SK-N-SH (cell line): ENCODE results near the gene GNAI3. TPM values are rescaled to one million over a fixed set of nuclear protein-coding genes. Genes with fewer than 3 reads are reported as not detected.

ENCODE experiments used
- CTCF ChIA-PET: fragments of 300-600, 350-600 bp; formaldehyde crosslinking; extraction: SDS; loops from one replicate; lab custom pipeline; 2021; lab: Yijun Ruan, JAX
- POLR2A ChIA-PET: fragments of 350-600 bp; sonication (Branson Sonifier 250); formaldehyde crosslinking; extraction: SDS; loops from one replicate; lab custom pipeline; 2020; ENCODE audit warnings: antibody characterized with exemption, inconsistent platforms; lab: Yijun Ruan, JAX
- DNase-seq: peaks from one replicate; pipeline ENCODE4 v3.0.0; 2012
- H2AFZ ChIP-seq: fragments of 200-600 bp; sonication (generic); 2 replicates; pipeline ENCODE4 v1.8.1; 2016; ENCODE audit warnings: antibody characterized with exemption, mild to moderate bottlenecking, low read depth
- H3F3A ChIP-seq: fragments of 200-600 bp; sonication (generic); replicated peaks from 2 replicates; pipeline ENCODE3; 2016; ENCODE audit warnings: antibody characterized with exemption, mild to moderate bottlenecking; ENCODE audit not compliant: insufficient read depth
- H3K27ac ChIP-seq, 2 experiments: fragments of 200-500 bp in 1 of 2; fragments of 200-600 bp in 1 of 2; sonication (Bioruptor generic) in 1 of 2; sonication (generic), shearing (Covaris generic) in 1 of 2; 2 replicates each; pipeline versions ENCODE4 v1.5.1 to v1.6.1; 2014 to 2016; ENCODE audit warnings: low read depth in 2 of 2, inconsistent platforms in 1 of 2, low read length in 1 of 2, mild to moderate bottlenecking in 1 of 2, mixed read lengths in 1 of 2
- H3K27me3 ChIP-seq: fragments of 200-600 bp; sonication (generic), shearing (Covaris generic); 2 replicates; pipeline ENCODE4 v1.6.1; 2016; ENCODE audit warnings: mixed run types; ENCODE audit not compliant: insufficient read depth
- H3K36me3 ChIP-seq, 2 experiments: fragments of 200-500 bp in 1 of 2; fragments of 200-600 bp in 1 of 2; sonication (Bioruptor generic) in 1 of 2; sonication (generic) in 1 of 2; replicated peaks in 1 of 2; 2 replicates each; pipeline versions ENCODE3 to v1.5.1; 2014 to 2016; ENCODE audit warnings: low read length in 1 of 2, mild to moderate bottlenecking in 1 of 2; ENCODE audit not compliant: insufficient read depth in 2 of 2, control insufficient read depth in 1 of 2
- H3K4me1 ChIP-seq, 2 experiments: fragments of 200-500 bp in 1 of 2; fragments of 200-600 bp in 1 of 2; sonication (Bioruptor generic) in 1 of 2; sonication (generic), shearing (Covaris generic) in 1 of 2; 2 replicates each; pipeline versions ENCODE4 v1.5.1 to v1.6.1; 2014 to 2016; ENCODE audit warnings: low read depth in 1 of 2, low read length in 1 of 2, mixed run types in 1 of 2; ENCODE audit not compliant: insufficient read depth in 2 of 2, control insufficient read depth in 1 of 2
- H3K4me2 ChIP-seq: fragments of 200-600 bp; sonication (generic), shearing (Covaris generic); 2 replicates; pipeline ENCODE4 v1.6.1; 2017; ENCODE audit warnings: mixed run types
- H3K4me3 ChIP-seq, 2 experiments: fragments of 200-500 bp in 1 of 2; fragments of 200-600 bp in 1 of 2; sonication (Bioruptor generic) in 1 of 2; sonication (generic), shearing (Covaris generic) in 1 of 2; 2 replicates each; pipeline versions ENCODE4 v1.5.1 to v1.8.1; 2014 to 2016; ENCODE audit warnings: low read depth in 2 of 2, inconsistent platforms in 1 of 2, low read length in 1 of 2, mild to moderate bottlenecking in 1 of 2, mixed read lengths in 1 of 2, moderate library complexity in 1 of 2
- H3K79me2 ChIP-seq: fragments of 200-600 bp; sonication (generic); 2 replicates; pipeline ENCODE4 v1.8.1; 2017; ENCODE audit warnings: mild to moderate bottlenecking; ENCODE audit not compliant: insufficient read depth
- H3K9ac ChIP-seq: fragments of 200-600 bp; sonication (generic); 2 replicates; pipeline ENCODE4 v1.6.1; 2017; ENCODE audit warnings: mixed run types
- H3K9me2 ChIP-seq: fragments of 200-600 bp; sonication (generic); 2 replicates; pipeline ENCODE4 v1.6.1; 2017; ENCODE audit warnings: mixed run types
- H3K9me3 ChIP-seq: fragments of 200-600 bp; sonication (generic); 2 replicates; pipeline ENCODE4 v1.6.1; 2017; ENCODE audit warnings: mixed run types, mild to moderate bottlenecking, moderate library complexity
- H4K20me1 ChIP-seq: fragments of 200-600 bp; sonication (generic); 2 replicates; pipeline ENCODE4 v1.6.1; 2017; ENCODE audit warnings: mild to moderate bottlenecking, mixed run types; ENCODE audit not compliant: insufficient read depth
- CHD2 ChIP-seq: fragments of 150-350 bp; IDR thresholded peaks from 2 replicates; pipeline ENCODE4 v1.6.1; 2018; ENCODE audit warnings: low read length; ENCODE audit not compliant: partially characterized antibody
- EZH2phosphoT487 ChIP-seq: fragments of 200-600 bp; sonication (generic); IDR thresholded peaks from 2 replicates; pipeline ENCODE4 v1.6.1; 2017; ENCODE audit warnings: low read depth, mixed run types, mild to moderate bottlenecking, antibody characterized with exemption, moderate library complexity, borderline replicate concordance
- FOXJ3 ChIP-seq: sonication (generic); formaldehyde crosslinking; IDR thresholded peaks from 2 replicates; pipeline ENCODE4 v1.5.1; 2020; ENCODE audit warnings: mild to moderate bottlenecking, missing genetic modification reagents
- GABPA ChIP-seq: IDR thresholded peaks from 2 replicates; pipeline ENCODE4 v1.4.0; 2012; ENCODE audit warnings: low read depth, mild to moderate bottlenecking
- MEF2A ChIP-seq: IDR thresholded peaks from 2 replicates; pipeline ENCODE4 v1.4.0; 2012; ENCODE audit warnings: low read depth, borderline replicate concordance
- NRF1 ChIP-seq: IDR thresholded peaks from 2 replicates; pipeline ENCODE4 v1.6.1; 2012; ENCODE audit warnings: low read depth, mild to moderate bottlenecking, low read length
- RCOR1 ChIP-seq: fragments of 150-350 bp; IDR thresholded peaks from 2 replicates; pipeline ENCODE4 v1.6.1; 2017; ENCODE audit warnings: antibody characterized with exemption, low read length
- RFX5 ChIP-seq: IDR thresholded peaks from 2 replicates; pipeline ENCODE4 v1.6.1; 2012; ENCODE audit warnings: mild to moderate bottlenecking, improper control_type of control experiment, low read length
- SIN3A ChIP-seq: IDR thresholded peaks from 2 replicates; pipeline ENCODE4 v1.6.1; 2012; ENCODE audit warnings: low read depth, mild to moderate bottlenecking, low read length, moderate library complexity, borderline replicate concordance
- TCF12 ChIP-seq: IDR thresholded peaks from 2 replicates; pipeline ENCODE4 v1.4.0; 2012
- TEAD4 ChIP-seq: IDR thresholded peaks from 2 replicates; pipeline ENCODE4 v1.4.0; 2012; ENCODE audit warnings: mild to moderate bottlenecking, borderline replicate concordance; ENCODE audit not compliant: insufficient read depth
- WGBS: methylation state at CpG from one replicate; pipeline ENCODE4 v1.1.6; 2017; ENCODE audit warnings: low lambda C conversion rate; 5-methylcytosine and 5-hydroxymethylcytosine counted together
- polyA plus RNA-seq, 3 experiments: library from polyadenylated mRNA; depleted of rRNA; stranded (reverse); fragments of >200 nt; gene quantifications; 2 replicates each; pipeline ENCODE4 v1.2.3, GENCODE V29; 2012
- TF ChIP-seq, protein P1 (sequence below): fragments of 150-350 bp; IDR thresholded peaks from 2 replicates; pipeline ENCODE4 v1.6.1; 2017; ENCODE audit warnings: antibody characterized with exemption, low read length, low read depth, borderline replicate concordance
- TF ChIP-seq, protein P2 (sequence below): IDR thresholded peaks from 2 replicates; pipeline ENCODE4; 2012
- TF ChIP-seq, protein P3 (sequence below): IDR thresholded peaks from 2 replicates; pipeline ENCODE4 v1.4.0; 2012; ENCODE audit warnings: low read depth, borderline replicate concordance
- TF ChIP-seq, protein P4 (sequence below): fragments of 200-600 bp; sonication (generic); IDR thresholded peaks from 2 replicates; pipeline ENCODE4 v1.6.1; 2017; ENCODE audit warnings: antibody characterized with exemption, mild to moderate bottlenecking, moderate library complexity
- TF ChIP-seq, protein P5 (sequence below): fragments of 150-350 bp; IDR thresholded peaks from 2 replicates; pipeline ENCODE4 v1.6.1; 2016; ENCODE audit warnings: mild to moderate bottlenecking, low read depth, low read length

Gene GNAI3
- polyA plus RNA-seq, 1 of the 3 experiments (the other 2 are of a cell fraction), result 4.0 TPM

DNA sequence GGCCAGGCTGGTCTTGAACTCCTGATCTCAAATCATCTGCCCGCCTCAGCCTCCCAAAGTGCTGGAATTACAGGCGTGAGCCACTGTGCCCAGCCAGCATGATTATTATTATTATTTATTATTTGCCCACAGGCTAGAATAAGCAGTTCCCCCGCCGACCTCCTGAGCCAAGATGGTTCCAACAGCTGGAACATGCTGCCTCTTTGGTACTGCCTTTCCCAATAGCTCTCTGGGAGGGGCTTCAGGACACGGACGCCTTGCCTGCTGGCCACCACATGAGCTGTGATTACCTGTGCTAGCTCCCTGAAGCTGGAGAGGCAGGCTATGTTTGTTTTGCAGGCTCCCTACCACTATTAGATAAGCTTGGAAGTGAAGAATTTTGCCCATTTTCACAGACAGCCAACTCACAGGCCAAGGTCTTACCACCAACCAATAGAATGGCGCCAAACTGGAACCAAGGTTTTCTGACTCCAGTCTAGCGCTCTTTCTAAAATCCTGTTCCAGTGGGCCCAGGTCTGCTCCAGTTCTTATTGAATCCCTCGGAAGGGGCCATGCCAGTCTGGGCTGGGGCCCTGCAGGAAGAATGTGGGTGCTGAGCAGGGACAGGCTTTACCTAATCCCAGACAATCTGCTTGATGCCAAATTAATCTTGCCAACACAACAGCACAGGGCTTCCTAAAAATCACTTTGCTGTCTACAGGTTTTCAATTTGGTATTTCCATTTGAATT is 10.8 kb upstream of the GNAI3 start:
- H3K79me2 ChIP-seq, result no peaks in the 10 kb centered on the region
- H3F3A ChIP-seq, result no peaks in the 10 kb centered on the region
- H3K27ac ChIP-seq, result no peak overlapping the region
- no peaks in the 10 kb centered on the region for H3K9me3 ChIP-seq
- H3K4me2 ChIP-seq, result no peak overlapping the region
- no peak overlapping the region for H2AFZ ChIP-seq
- H3K27me3 ChIP-seq, result no peaks in the 10 kb centered on the region
- no peak overlapping the region for H3K9ac ChIP-seq
- TF ChIP-seq FOXJ3, result no peak
- no peak for TF ChIP-seq RFX5
- TF ChIP-seq SIN3A, result no peak
- TF ChIP-seq GABPA, result no peak
- TF ChIP-seq, protein P1, sequence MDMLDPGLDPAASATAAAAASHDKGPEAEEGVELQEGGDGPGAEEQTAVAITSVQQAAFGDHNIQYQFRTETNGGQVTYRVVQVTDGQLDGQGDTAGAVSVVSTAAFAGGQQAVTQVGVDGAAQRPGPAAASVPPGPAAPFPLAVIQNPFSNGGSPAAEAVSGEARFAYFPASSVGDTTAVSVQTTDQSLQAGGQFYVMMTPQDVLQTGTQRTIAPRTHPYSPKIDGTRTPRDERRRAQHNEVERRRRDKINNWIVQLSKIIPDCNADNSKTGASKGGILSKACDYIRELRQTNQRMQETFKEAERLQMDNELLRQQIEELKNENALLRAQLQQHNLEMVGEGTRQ, result no peak
- no peak for TF ChIP-seq CHD2
- TF ChIP-seq RCOR1, result no peak
- no peak for TF ChIP-seq NRF1
- TF ChIP-seq TEAD4, result no peak
- no peak for DNase-seq
- H3K9me2 ChIP-seq, result no peaks in the 10 kb centered on the region
- no peak overlapping the region for H3K4me3 ChIP-seq
- WGBS, result 86% methylated on average over 9 of the region's 9 CpGs
- no peaks in the 10 kb centered on the region for H3K36me3 ChIP-seq
- ChIA-PET POLR2A (no interaction called here), CTCF (interaction anchor here (1.0 to 26.3 kb wide), 6 partner anchors 9 to 237 kb away, joined by 3 to 1710 read pairs (median 7); partner anchors contain the start of genes AMIGO1, ATXN7L2 and CYB561D1)
- no peaks in the 10 kb centered on the region for H4K20me1 ChIP-seq
- peaks cover 0 to 28% of the 10 kb centered on the region in 2 experiments; a peak in 1 of 4 replicates for H3K4me1 ChIP-seq

DNA sequence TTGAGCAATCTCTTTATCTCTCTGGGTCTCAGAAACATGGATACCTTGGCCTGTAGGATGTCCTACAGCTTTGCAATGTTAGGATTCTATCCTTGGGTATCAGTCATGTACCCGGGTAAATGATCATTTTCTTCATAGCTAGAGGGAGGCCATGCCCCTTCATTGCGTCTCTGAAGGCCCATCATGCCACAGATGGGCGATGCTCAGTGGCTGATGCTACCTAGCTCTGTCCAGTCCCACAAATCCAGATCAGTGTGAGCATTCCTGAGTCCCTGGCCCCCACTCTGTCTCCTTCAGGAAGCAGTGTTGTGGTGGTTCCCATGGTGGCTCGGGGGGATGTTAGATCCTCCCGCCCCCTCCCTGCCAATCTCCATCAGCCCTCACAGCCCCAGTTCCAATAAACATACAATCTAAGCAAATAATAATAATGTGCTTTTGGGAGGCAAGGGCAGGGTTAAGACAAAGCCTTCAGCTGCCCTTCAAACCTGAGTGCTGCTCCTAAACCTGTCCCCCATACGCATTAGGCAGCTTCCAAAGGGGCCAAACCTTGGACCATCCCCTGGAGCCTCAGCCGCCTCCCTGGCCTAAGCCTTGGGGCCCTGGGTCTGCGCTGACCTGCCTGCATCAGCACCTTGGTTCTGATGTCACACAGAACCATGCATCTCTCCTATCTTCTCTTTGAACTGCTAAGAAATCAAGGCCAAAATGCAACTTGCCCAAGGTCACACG is 9.4 kb upstream of the GNAI3 start:
- H3F3A ChIP-seq, result no peaks in the 10 kb centered on the region
- no peak for TF ChIP-seq FOXJ3
- TF ChIP-seq, protein P2, sequence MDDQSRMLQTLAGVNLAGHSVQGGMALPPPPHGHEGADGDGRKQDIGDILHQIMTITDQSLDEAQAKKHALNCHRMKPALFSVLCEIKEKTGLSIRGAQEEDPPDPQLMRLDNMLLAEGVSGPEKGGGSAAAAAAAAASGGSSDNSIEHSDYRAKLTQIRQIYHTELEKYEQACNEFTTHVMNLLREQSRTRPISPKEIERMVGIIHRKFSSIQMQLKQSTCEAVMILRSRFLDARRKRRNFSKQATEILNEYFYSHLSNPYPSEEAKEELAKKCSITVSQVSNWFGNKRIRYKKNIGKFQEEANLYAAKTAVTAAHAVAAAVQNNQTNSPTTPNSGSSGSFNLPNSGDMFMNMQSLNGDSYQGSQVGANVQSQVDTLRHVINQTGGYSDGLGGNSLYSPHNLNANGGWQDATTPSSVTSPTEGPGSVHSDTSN, result no peak
- TF ChIP-seq, protein P3, sequence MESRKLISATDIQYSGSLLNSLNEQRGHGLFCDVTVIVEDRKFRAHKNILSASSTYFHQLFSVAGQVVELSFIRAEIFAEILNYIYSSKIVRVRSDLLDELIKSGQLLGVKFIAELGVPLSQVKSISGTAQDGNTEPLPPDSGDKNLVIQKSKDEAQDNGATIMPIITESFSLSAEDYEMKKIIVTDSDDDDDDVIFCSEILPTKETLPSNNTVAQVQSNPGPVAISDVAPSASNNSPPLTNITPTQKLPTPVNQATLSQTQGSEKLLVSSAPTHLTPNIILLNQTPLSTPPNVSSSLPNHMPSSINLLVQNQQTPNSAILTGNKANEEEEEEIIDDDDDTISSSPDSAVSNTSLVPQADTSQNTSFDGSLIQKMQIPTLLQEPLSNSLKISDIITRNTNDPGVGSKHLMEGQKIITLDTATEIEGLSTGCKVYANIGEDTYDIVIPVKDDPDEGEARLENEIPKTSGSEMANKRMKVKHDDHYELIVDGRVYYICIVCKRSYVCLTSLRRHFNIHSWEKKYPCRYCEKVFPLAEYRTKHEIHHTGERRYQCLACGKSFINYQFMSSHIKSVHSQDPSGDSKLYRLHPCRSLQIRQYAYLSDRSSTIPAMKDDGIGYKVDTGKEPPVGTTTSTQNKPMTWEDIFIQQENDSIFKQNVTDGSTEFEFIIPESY, result no peak
- TF ChIP-seq, protein P4, sequence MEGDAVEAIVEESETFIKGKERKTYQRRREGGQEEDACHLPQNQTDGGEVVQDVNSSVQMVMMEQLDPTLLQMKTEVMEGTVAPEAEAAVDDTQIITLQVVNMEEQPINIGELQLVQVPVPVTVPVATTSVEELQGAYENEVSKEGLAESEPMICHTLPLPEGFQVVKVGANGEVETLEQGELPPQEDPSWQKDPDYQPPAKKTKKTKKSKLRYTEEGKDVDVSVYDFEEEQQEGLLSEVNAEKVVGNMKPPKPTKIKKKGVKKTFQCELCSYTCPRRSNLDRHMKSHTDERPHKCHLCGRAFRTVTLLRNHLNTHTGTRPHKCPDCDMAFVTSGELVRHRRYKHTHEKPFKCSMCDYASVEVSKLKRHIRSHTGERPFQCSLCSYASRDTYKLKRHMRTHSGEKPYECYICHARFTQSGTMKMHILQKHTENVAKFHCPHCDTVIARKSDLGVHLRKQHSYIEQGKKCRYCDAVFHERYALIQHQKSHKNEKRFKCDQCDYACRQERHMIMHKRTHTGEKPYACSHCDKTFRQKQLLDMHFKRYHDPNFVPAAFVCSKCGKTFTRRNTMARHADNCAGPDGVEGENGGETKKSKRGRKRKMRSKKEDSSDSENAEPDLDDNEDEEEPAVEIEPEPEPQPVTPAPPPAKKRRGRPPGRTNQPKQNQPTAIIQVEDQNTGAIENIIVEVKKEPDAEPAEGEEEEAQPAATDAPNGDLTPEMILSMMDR, result no peak
- no peak for TF ChIP-seq GABPA
- TF ChIP-seq, protein P5, sequence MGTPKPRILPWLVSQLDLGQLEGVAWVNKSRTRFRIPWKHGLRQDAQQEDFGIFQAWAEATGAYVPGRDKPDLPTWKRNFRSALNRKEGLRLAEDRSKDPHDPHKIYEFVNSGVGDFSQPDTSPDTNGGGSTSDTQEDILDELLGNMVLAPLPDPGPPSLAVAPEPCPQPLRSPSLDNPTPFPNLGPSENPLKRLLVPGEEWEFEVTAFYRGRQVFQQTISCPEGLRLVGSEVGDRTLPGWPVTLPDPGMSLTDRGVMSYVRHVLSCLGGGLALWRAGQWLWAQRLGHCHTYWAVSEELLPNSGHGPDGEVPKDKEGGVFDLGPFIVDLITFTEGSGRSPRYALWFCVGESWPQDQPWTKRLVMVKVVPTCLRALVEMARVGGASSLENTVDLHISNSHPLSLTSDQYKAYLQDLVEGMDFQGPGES, result no peak
- TF ChIP-seq MEF2A, result no peak
- no peak for TF ChIP-seq TEAD4
- TF ChIP-seq TCF12, result no peak
- no peak for TF ChIP-seq EZH2phosphoT487
- no peaks in the 10 kb centered on the region for H4K20me1 ChIP-seq
- ChIA-PET POLR2A (no interaction called here), CTCF (interaction anchor here (1.4 to 26.3 kb wide), 6 partner anchors 7 to 238 kb away, joined by 4 to 1710 read pairs (median 8); partner anchors contain the start of genes AMIGO1, ATXN7L2 and CYB561D1)
- no peak overlapping the region for H3K9ac ChIP-seq
- 78% methylated on average over 9 of the region's 9 CpGs for WGBS
- no peaks in the 10 kb centered on the region for H3K9me3 ChIP-seq
- no peak for DNase-seq
- H3K27me3 ChIP-seq, result no peaks in the 10 kb centered on the region
- no peak overlapping the region for H3K4me3 ChIP-seq
- H3K36me3 ChIP-seq, result no peaks in the 10 kb centered on the region
- H3K4me2 ChIP-seq, result no peak overlapping the region
- H3K79me2 ChIP-seq, result no peaks in the 10 kb centered on the region
- H3K4me1 ChIP-seq, result peaks cover 0 to 25% of the 10 kb centered on the region in 2 experiments; a peak in 1 of 4 replicates
- H2AFZ ChIP-seq, result no peak overlapping the region
- no peak overlapping the region for H3K27ac ChIP-seq
- no peaks in the 10 kb centered on the region for H3K9me2 ChIP-seq
